Stimulated activated naive CD4-positive, alpha-beta T cell (primary cell): Measurements from ENCODE around the gene PEX11G.

Experiments used
- DNase-seq, 6 experiments: peaks; one replicate each; lab custom pipeline; 2025; lab: John Stamatoyannopoulos, UW

The PEX11G gene

GRCh38 chr19:7494416-7495098 lies 5.7 kb upstream of the PEX11G start:
- DNase-seq: no peak

- no peak for DNase-seq
Observed at GRCh38 chr19:7492558-7492957, 3.7 kb upstream of the PEX11G start.

- no peak for DNase-seq
Observed at GRCh38 chr19:7492142-7492541, 3.3 kb upstream of the PEX11G start.

- DNase-seq: no peak
Observed at GRCh38 chr19:7489609-7490044, 792 bp upstream of the PEX11G start.

GRCh38 chr19:7486923-7487322 lies 1.9 kb downstream of the PEX11G start:
- DNase-seq: no peak

- DNase-seq: no peak
Observed at GRCh38 chr19:7483720-7484201, 5.1 kb downstream of the PEX11G start.

- DNase-seq: peak in 2 of 6 experiments; percentile 8 to 41
Observed at GRCh38 chr19:7482584-7483439, 6.0 kb downstream of the PEX11G start.

GRCh38 chr19:7480970-7481255 lies 7.9 kb downstream of the PEX11G start:
- DNase-seq: no peak

- DNase-seq: no peak
Observed at GRCh38 chr19:7480222-7480969, 8.4 kb downstream of the PEX11G start.

GRCh38 chr19:7478843-7479227 lies 10.0 kb downstream of the PEX11G start:
- DNase-seq: peak in 1 of 6 experiments; percentile 19

- no peak for DNase-seq
Observed at GRCh38 chr19:7478173-7478842, 10.5 kb downstream of the PEX11G start.

- no peak for DNase-seq
Observed at GRCh38 chr19:7477758-7478157, 11.1 kb downstream of the PEX11G start.

- DNase-seq: no peak
Observed at GRCh38 chr19:7476777-7477494, 11.9 kb downstream of the PEX11G start.

GRCh38 chr19:7476241-7476640 lies 12.6 kb downstream of the PEX11G start:
- DNase-seq: no peak

- peak in 1 of 6 experiments; percentile 25 for DNase-seq
Observed at GRCh38 chr19:7475665-7476064, 13.2 kb downstream of the PEX11G start.

GRCh38 chr19:7471696-7472615 lies 16.9 kb downstream of the PEX11G start:
- no peak for DNase-seq

- DNase-seq: no peak
Observed at GRCh38 chr19:7470540-7471305, 18.1 kb downstream of the PEX11G start.

- DNase-seq: no peak
Observed at GRCh38 chr19:7469669-7470285, 19.1 kb downstream of the PEX11G start.

GRCh38 chr19:7468840-7469239 lies 20.0 kb downstream of the PEX11G start:
- no peak for DNase-seq
